ENCODE measurements around the gene CHRDL1.

- TF ChIP-seq CTCF (IDR thresholded peaks at IDR 0.05; ENCODE audit: insufficient read depth, low read depth, low read length) (no peak), EZH2 (IDR thresholded peaks at IDR 0.05; ENCODE audit: insufficient read depth, low read length) (no peak)
These were observed 126.0 kb downstream of the CHRDL1 start for GRCh38 chrX:110669572-110669971.
